HG03039 (cell line): ENCODE measurements around the gene INHBE.
"Not testable (repeated sequence)": the region's sequence is repeated elsewhere in the genome, so short reads cannot be mapped to it uniquely, and the experiment has no call there.

Experiments
- ATAC-seq: cut with Tn5 transposase; IDR thresholded peaks from one replicate; pipeline ENCODE4 v1.9.1; 2021; ENCODE audit warnings: mild to moderate bottlenecking, moderate library complexity; ENCODE audit not compliant: unreplicated experiment

Gene INHBE, protein sequence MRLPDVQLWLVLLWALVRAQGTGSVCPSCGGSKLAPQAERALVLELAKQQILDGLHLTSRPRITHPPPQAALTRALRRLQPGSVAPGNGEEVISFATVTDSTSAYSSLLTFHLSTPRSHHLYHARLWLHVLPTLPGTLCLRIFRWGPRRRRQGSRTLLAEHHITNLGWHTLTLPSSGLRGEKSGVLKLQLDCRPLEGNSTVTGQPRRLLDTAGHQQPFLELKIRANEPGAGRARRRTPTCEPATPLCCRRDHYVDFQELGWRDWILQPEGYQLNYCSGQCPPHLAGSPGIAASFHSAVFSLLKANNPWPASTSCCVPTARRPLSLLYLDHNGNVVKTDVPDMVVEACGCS

DNA sequence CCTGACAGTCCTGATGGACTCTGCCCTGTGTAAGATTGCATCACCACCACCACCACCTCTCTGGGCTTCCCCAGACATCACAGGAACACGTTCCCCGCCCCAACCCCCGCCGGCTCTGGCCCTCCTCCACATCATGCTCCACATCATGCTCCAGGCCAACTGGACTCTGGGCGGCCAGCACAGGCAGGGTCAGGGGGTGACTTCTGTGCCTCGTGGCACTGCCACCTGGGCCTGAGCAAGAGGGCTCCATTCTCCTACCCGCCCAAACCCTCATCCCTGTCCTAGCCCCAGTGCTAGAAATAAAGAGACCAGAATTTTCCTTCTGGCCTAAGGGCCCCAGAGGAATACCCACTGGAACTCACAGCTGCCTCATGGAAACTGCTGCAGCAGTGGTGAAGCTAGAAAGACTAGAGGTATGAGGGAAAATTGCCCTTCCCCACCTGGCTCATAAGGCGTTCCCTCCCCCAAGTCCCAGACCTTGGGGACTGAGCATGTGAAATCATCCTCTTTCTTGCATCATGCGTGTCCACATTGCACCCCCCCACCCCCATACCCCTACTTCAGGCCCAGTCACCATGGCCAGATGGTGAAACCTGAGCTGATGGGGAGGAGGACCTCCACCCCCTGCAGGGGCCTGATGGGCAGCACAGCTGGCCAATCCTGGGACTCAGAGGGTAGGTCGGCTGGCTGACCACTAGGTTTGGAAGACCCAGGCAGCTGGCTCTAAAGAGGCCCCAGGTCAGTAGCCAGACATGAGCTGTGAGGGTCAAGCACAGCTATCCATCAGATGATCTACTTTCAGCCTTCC is at the start of gene INHBE:
Gene INHBE, plus strand, starts transcription at position 742 of the 808 bp plus-strand sequence. CDS start 230 bp downstream, outside the sequence.
- ATAC-seq, result no peak

DNA sequence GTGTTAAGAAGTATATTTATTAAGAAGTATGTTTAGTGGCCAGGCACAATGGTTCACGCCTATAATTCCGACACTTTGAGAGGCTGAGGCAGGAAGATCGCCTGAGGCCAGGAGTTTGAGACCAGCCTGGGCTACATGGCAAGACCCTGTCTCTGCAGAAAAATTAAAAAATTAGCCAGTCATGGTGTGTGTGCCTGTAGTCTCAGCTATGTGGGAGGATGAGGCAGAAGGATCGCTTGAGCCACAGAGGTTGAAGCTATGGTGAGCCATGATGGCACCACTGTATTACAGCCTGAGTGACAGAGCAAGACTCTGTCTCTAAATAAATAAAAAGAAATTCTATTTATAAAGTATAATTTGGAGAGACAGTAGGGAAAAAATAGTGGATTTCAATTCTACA is 44.6 kb upstream of the INHBE start:
- no peak for ATAC-seq

DNA sequence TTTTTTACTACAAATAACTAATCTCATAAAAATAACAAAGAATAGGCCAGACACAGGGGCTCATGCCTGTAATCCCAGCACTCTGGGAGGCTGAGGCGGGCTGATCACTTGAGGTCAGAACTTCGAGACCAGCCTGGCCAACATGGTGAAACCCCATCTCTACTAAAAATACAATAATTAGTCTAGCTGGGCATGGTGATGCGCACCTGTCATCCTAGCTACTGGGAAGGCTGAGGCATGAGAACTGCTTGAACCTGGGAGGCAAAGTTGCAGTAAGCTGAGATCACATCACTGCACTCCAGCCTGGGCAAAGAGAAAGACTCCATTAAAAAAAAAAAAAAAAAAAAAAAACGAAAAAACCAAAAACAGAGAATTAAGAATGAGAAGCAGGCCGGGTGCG is 40.9 kb upstream of the INHBE start:
- not testable (repeated sequence) for ATAC-seq

DNA sequence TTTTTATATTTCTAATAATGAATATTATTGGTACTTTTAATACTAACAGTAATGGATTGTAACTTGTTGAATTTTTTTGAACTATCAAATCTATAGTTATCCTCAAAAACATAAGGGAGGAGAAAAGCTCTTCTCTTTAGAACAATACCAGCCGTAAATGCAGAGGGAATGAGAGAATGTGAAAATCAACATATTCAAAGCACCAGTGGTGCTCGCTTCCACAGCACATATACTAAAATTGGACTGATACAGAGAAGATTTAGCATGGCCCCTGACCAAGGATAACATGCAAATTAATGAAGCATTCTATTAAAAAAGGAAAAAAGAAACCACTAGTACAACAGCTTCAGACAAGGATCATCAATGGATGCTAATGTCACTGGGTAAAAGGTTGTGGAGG is 40.0 kb upstream of the INHBE start:
- no peak for ATAC-seq

DNA sequence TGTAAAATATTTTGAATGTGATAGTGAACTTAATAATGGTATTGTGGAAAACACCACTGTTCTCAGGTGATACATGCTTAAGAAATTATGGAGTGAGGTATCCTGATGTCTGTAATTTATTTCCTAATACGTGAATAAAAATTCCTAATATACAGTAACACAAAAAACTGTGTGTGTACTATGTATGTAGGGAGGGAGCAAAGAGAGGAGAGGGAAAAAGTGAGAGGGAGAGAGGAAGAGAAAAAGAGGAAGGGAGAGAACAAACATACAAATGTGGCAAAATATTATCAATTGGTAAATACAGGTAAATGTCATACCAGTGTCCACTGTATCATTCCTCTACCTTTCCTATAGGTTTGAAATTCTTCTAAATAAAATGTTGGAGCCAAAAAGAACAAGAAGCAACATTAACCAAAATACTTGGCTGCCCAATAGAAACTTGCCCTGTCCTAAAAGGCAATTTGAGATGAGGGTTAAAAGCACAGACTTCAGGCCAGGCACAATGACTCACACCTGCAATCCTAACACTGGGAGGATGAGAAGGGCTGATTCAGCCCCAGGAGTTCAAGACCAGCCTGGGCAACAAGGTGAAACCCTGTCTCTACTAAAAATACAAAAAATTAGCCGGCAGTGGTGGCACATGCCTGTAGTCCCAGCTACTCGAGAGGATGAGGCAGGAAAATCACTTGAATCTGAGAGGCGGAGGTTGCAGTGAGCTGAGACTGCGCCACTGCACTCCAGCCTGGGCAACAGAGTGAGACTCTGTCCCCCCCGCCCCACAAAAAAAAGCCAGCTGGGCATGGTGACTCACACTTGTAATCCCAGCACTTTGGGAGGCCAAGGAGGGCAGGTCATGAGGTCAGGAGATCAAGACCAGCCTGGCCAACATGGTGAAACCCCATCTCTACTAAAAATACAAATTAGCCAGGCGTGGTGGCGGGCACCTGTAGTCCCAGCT is 38.8 kb upstream of the INHBE start:
- ATAC-seq, result no peak

DNA sequence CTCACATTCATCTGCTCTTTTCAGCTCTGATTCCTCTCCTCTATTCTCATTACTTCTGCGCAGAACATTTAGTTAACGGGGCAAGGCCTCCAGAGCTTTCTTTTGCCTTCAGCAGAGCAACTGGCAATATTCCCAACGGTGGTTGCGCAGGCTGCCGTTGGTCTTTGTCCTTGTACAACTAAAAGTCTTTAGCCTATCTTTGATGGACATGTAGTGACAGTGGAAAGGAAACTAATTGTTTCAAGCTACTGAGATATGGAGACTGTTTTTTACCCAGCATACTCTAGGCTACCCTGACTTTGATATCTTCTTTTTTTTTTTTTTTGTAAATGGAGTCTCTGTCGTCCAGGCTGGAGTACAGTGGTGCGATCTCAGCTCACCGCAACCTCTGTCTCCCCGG is 36.9 kb upstream of the INHBE start:
- no peak for ATAC-seq

DNA sequence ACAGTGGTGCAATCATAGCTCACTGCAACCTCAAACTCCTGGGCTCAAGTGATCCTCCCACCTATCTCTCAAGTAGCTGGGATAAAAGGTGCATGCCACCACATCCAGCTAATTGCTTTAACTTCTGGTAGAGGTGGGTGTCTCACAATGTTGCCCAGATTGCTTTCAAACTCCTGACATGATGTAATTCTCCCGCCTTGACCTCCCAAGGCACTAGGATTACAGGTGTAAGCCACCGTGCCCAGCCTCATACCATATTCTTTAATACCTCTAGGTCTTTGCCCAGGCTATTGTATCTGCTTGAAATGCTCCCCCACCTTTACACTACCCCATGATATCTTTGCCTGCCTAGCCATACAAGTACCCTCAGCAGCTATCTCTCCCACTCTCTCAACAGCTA is 35.6 kb upstream of the INHBE start:
- ATAC-seq, result no peak

DNA sequence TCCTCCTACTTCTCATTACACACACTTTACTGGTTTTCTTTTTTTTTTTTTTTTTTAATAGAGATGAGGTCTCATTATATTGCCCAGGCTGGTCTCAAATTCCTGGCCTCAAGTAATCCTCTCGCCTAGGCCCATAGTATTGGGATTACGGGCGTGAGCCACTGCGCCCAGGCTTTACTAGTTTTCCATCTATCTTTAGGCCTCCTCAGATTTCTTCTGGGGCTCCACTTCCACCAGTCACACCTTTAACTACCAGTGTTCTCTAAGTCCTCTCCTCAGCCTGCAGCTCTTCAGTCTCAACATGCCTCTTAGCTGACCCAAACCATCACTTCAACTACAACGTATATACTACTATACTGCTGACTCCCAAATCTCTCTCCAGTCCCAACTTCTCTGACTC is 34.6 kb upstream of the INHBE start:
- no peak for ATAC-seq

DNA sequence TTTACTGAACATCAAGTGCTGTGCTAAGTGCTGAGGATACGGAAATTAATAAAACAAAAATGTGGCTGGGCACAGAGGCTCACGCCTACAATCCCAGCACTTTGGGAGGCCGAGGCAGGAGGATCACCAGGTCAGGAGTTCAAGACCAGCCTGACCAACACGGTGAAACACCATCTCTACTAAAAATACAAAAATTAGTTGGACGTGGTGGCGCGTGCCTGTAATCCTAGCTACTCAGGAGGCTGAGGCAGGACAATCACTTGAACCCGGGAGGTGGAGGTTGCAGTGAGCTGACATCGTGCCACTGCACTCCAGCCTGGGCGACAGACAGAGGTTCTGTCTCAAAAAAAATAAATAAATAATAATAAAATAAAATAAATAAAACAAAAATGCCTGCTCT is 28.2 kb upstream of the INHBE start:
- ATAC-seq, result not testable (repeated sequence)

DNA sequence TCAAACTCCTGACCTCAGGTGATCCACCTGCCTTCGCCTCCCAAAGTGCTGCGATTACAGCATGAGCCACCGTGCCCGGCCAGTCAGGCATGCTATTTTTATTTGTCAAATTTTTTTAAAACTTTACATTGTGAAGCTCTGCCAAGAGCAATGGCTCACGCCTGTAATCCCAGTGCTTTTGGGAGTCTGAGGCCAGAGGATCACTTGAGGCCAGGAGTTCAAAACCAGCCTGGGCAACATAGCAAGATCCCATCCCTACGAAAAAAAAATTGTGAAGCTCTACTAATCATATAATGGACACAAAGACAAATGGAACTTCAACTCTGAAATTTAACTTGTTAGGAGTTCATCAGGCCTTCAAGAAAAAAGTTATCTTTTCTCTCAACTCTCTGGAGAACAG is 26.1 kb upstream of the INHBE start:
- no peak for ATAC-seq

DNA sequence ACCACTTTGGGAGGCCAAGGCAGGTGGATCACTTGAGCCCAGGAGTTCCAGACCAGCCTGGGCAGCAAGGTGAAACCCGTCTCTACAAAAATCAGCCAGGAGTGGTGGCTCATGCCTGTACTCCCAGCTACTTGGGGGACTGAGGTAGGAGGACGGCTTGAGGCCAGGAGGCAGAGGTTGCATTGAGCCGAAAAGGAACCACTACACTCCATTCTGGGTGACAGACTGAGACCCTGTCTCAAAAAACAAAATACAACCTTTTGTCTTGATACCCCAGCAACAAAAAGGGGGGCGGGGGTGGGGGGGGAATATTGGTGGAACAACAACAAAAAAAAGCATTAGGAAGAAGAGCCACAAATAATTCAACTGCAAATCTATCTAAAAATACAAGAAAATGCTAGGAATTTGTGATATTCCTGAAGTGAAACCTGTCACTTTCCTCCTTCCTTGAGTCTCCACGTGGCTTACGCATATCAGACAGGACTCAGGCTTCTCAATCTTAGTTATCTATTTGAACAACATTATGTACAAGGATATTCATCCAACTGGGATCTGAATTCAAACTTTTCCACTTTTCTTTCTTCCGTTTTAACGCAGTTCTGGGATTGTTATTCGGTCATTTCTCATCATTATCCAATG is 25.5 kb upstream of the INHBE start:
- no peak for ATAC-seq

DNA sequence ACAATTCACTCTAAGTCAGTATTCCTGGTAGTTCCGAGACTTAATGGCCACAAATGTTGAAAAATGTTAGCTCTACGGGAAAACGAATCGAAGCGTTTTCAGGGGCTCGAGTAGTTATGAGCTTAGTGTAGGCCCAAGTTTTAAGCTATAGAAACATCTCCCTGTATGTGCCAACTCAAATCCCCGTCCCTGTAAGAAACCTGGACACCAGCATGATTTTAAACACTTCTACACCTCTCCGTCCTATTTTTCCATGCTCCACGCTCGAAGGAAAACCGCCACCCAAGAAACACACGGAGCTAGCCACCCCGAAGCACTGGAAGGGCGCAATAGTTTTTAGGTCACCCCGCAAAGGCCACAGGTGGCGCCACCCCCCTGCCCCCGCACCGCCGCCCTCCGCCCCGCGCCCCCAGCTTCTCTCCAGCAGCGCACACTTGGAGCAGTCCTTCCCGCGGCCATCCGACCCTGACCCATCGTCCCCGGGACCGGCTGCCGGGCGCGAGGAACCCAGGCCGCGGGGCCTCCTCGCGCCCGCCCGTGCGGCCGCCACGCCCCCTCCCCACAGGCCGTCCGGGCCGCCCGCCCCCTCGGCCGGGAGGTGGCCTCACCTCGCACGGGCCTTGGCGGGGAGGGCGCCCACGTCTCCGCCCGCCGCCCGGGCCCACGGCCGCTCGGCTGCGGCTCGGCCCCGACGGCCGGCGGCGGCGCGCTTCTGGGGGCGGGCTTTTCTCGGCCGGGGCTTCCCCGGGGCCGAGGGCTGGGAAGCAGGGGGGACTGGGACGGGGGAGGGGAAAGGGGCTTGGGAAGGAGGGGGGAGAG is 24.8 kb upstream of the INHBE start:
- ATAC-seq, result peak; percentile 46

DNA sequence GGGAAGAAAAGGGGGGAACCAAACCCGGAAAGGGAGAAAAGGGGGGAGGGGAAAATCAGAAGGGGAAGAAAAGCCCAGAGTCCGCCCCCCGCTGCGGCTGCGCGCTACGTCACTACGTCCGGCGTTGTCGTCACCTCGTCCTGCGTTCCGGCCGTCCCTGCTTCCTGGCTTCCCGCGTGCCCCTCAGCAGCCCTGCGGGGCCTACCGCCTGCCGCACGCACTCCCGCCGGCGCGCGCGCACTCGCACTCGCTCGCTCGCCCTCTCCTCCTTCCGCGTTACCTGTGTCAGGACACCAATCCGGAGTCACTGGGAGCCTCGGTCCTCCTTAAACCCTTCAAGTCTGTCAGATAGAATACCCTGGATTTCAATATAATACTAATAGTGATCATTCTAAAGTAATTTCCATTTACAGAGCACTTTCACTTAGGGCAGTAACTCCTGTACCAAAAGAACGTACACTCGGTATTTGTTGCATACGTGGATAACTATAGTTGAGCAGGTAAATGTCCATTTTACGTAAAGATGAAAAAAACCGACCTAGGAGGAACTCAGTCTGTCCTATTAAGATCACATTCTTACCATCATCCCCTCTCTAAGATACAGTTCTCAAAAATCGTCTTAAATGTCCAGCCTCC is 24.1 kb upstream of the INHBE start, which contains the start of gene R3HDM2:
Gene R3HDM2, minus strand, starts transcription at position 113 of the 636 bp plus-strand sequence. CDS start 120,615 bp downstream, outside the sequence.
- ATAC-seq, result peak; percentile 89

DNA sequence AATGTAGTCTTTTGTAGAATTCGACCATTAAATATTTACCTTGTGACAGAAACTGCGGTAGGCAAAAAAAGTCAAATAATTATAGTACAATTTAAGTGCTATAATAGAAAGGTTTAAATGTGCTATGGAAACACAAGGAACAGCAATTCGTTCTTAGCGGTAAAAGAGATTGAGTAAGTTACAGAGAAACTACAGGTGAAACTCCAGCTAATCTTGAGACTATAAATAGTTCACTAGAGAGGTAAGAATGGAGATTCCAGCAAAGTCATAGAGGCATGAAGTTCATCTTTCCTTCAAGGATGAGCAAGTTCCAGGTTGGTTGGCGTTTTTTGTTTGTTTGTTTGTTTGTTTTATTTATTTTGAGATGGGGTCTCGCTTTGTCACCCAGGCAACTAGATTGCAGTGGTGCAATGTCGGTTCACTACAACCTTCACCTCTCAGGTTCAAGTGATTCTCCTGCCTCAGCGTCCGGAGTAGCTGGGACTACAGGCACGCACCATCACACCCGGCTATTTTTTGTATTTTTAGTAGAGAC is 23.4 kb upstream of the INHBE start:
- ATAC-seq, result no peak

DNA sequence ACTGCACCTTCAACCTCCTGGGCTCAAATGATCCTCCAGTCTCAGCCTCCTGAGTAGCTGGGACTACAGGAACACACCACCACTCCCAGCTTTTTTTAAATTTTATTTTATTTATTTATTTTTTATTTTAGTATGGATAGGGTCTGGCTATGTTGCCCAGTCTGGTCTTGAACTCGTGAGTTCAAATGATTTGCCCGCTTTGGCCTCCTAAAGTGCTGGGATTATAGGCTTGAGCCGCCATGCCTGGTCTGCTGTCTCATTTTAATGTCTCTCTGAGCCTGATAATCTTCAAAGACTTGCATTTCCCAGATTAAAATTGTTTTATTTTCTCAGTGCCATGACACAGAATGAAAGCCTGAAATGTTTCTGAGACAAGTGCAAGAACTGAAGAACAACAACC is 21.7 kb upstream of the INHBE start:
- no peak for ATAC-seq

DNA sequence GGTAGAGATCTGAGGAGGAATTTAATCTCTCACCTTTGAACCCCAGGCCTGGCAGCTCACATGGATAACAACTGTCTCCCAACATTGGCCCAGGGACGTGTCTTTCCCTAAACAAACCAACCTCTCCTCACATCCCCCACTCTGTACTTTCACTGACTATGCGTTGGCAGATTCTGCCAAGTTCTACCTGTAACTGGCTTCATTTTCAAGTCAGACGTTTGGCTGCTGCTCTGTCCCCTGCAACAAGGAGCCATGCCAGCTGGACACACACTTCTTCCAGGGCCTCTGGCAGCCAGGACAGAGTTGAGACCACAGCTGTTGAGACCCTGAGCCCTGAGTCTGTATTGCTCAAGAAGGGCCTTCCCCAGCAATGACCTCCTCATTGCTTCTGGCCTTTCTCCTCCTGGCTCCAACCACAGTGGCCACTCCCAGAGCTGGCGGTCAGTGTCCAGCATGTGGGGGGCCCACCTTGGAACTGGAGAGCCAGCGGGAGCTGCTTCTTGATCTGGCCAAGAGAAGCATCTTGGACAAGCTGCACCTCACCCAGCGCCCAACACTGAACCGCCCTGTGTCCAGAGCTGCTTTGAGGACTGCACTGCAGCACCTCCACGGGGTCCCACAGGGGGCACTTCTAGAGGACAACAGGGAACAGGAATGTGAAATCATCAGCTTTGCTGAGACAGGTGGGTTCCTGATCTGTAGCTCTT is 20.4 kb upstream of the INHBE start, which contains the start of gene INHBC:
Gene INHBC, plus strand, starts transcription at position 268 of the 707 bp plus-strand sequence. Its CDS starts 103 bp downstream, at position 371.
- ATAC-seq, result no peak

DNA sequence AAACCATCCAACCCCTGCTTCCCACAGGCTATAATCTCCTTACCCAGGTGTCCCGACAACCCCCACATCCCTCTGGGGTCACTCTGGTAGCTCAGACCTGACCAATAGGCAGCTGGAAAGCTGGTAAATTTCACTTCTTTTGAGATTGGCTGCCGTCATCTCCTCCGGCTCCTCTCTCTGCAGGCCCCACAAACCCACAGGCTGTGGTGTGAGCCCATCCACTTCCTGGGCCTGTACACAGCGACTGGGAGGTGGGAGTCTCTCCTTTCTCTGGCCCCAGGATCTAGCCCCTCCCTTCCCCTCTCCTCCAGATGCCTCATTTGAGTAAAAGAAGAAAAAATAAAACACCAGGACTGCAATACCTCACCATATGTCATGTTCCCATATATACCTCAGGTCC is 19.8 kb upstream of the INHBE start:
- ATAC-seq, result no peak

DNA sequence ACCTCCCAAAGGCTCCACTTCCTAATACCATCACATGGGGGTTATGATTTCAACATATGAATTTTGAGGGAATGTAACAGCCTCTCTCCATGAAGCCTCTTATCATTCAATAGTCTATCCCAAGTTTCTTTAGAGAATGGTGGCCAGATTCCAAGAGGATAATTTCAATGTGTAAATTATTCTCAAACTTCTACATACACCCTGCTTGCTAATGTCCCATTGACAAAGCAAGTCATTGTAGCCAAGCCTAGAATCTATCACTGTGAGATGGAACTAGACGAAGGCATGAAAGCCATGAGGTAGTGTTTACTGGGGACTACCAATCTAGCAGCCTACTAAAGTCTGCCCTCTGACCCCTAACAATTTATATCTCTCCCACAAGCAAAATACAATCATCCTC is 16.7 kb upstream of the INHBE start:
- no peak for ATAC-seq
